HepG2 (cell line): Measurements from ENCODE around the gene WDCP. TPM values are rescaled to one million over a fixed set of nuclear protein-coding genes. Genes with fewer than 3 reads are reported as not detected.

Experiments
- ATAC-seq: fragments of 200-7000 bp; cut with Tn5 transposase; 3 replicates; pipeline ENCODE4 v1.9.1; 2020; ENCODE audit warnings: mild to moderate bottlenecking, moderate library complexity
- BruUV-seq: library from RNA; stranded (reverse); fragments of 400-500 nt; replicated peaks from 2 replicates; lab custom pipeline; 2021; lab: Mats Ljungman, UMichigan
- CTCF ChIA-PET: fragments of 300-600 bp; formaldehyde crosslinking; extraction: SDS; loops from one replicate; lab custom pipeline; 2021; ENCODE audit warnings: low total read pairs, inconsistent platforms, low intra/inter-chr PET ratio; lab: Yijun Ruan, JAX
- POLR2A ChIA-PET: fragments of 350-600 bp; sonication (Branson Sonifier 250); formaldehyde crosslinking; loops from one replicate; lab custom pipeline; 2020; ENCODE audit warnings: antibody characterized with exemption, inconsistent platforms; lab: Yijun Ruan, JAX
- DNase-seq: peaks from one replicate; pipeline ENCODE4 v3.0.0-alpha.2; 2015; ENCODE audit warnings: low spot score
- FAIRE-seq: peaks from 3 replicates; lab custom pipeline; 2011; peaks lifted over from hg19 to GRCh38; lab: Jason Lieb, UNC
- H2AFZ ChIP-seq: one replicate; pipeline ENCODE4 v1.6.1; 2011; ENCODE audit warnings: low read length, inconsistent platforms
- H3K27ac ChIP-seq: fragments of 300-600 bp; 3 replicates; pipeline ENCODE4 v1.8.0; 2011; ENCODE audit warnings: mixed run types, mild to moderate bottlenecking, mixed read lengths, low read length, inconsistent platforms; ENCODE audit not compliant: insufficient read depth; ENCODE audit errors: extremely low read length
- H3K27me3 ChIP-seq, 2 experiments: fragments of 200-600 bp in 1 of 2; 2 replicates in 1 of 2; 3 replicates in 1 of 2; pipeline versions ENCODE4 v1.6.0 to v1.8.0; 2011; ENCODE audit warnings: low read length in 2 of 2, mild to moderate bottlenecking in 2 of 2, moderate library complexity in 2 of 2, inconsistent platforms in 1 of 2; ENCODE audit not compliant: insufficient read depth in 2 of 2, control insufficient read depth in 1 of 2
- H3K36me3 ChIP-seq, 2 experiments: fragments of 200-600 bp in 1 of 2; replicated peaks in 1 of 2; 2 replicates in 1 of 2; 3 replicates in 1 of 2; pipeline versions ENCODE4 v1.5.1 to v1.8.0; 2011; ENCODE audit warnings: low read length in 2 of 2, inconsistent platforms in 1 of 2; ENCODE audit not compliant: insufficient read depth in 2 of 2, control insufficient read depth in 1 of 2
- H3K4me1 ChIP-seq: 2 replicates; pipeline ENCODE4 v1.5.1; 2012; ENCODE audit warnings: low read length, inconsistent platforms; ENCODE audit not compliant: insufficient read depth
- H3K4me2 ChIP-seq: 2 replicates; pipeline ENCODE4 v1.6.0; 2011; ENCODE audit warnings: low read depth, low read length, inconsistent platforms
- H3K4me3 ChIP-seq, 3 experiments: fragments of 200-600 bp in 1 of 3; sonication (generic), shearing (Covaris generic) in 1 of 3; replicated peaks in 1 of 3; 2 replicates each; pipeline ENCODE4 v1.5.1; 2011 to 2016; ENCODE audit warnings: low read length in 3 of 3, inconsistent platforms in 2 of 3, low read depth in 2 of 3, mild to moderate bottlenecking in 2 of 3, control low read depth in 1 of 3, mixed read lengths in 1 of 3; ENCODE audit not compliant: insufficient read depth in 1 of 3
- H3K79me2 ChIP-seq: one replicate; pipeline ENCODE4 v1.6.1; 2011; ENCODE audit warnings: low read length, inconsistent platforms; ENCODE audit not compliant: insufficient read depth
- H3K9ac ChIP-seq: 2 replicates; pipeline ENCODE4 v1.6.0; 2011; ENCODE audit warnings: mild to moderate bottlenecking, low read depth, low read length, inconsistent platforms; ENCODE audit not compliant: insufficient read depth
- H3K9me3 ChIP-seq: 2 replicates; pipeline ENCODE4 v1.5.1; 2012; ENCODE audit warnings: mild to moderate bottlenecking, low read length
- H4K20me1 ChIP-seq: 2 replicates; pipeline ENCODE4 v1.6.0; 2011; ENCODE audit warnings: inconsistent platforms, mild to moderate bottlenecking, low read length, moderate library complexity; ENCODE audit not compliant: insufficient read depth
- CC2D1A ChIP-seq: sonication (generic); formaldehyde crosslinking; IDR thresholded peaks from 2 replicates; pipeline ENCODE4 v1.8.1; 2023; ENCODE audit warnings: mild to moderate bottlenecking, missing genetic modification reagents
- ELF4 ChIP-seq: sonication (generic); formaldehyde crosslinking; IDR thresholded peaks from 2 replicates; pipeline ENCODE4 v1.5.0; 2020; ENCODE audit warnings: missing genetic modification reagents, mild to moderate bottlenecking, moderate library complexity, borderline replicate concordance
- FOXC1 ChIP-seq: sonication (generic); formaldehyde crosslinking; IDR thresholded peaks from 2 replicates; pipeline ENCODE4 v1.8.0; 2022; ENCODE audit warnings: mild to moderate bottlenecking, missing genetic modification reagents, borderline replicate concordance
- KLF16 ChIP-seq, 2 experiments: sonication (generic) in 1 of 2; formaldehyde crosslinking in 1 of 2; IDR thresholded peaks; 2 replicates each; pipeline versions ENCODE4 v1.6.1 to v1.8.0; 2016 to 2023; ENCODE audit warnings: missing genetic modification reagents in 2 of 2, missing compliant biosample characterization in 1 of 2
- SRSF4 ChIP-seq: fragments of 200-400 bp; formaldehyde crosslinking; IDR thresholded peaks from one replicate; pipeline ENCODE4 v1.6.1; 2018; ENCODE audit warnings: mild to moderate bottlenecking, low read depth, low read length, moderate library complexity; ENCODE audit not compliant: poor library complexity, severe bottlenecking
- ZNF3 ChIP-seq: IDR thresholded peaks from 2 replicates; pipeline ENCODE4 v1.7.0; 2017; ENCODE audit warnings: inconsistent platforms
- ZNF547 ChIP-seq: sonication (generic); formaldehyde crosslinking; IDR thresholded peaks from 2 replicates; pipeline ENCODE4 v1.5.1; 2020; ENCODE audit warnings: mild to moderate bottlenecking, missing genetic modification reagents
- ZSCAN21 ChIP-seq: sonication (generic); formaldehyde crosslinking; IDR thresholded peaks from 2 replicates; pipeline ENCODE4 v1.8.0; 2022; ENCODE audit warnings: mild to moderate bottlenecking, missing genetic modification reagents, moderate library complexity, borderline replicate concordance
- WGBS: methylation state at CpG from one replicate; pipeline ENCODE4 v1.1.6; 2017; ENCODE audit warnings: low lambda C conversion rate; 5-methylcytosine and 5-hydroxymethylcytosine counted together
- in situ Hi-C: cut with HindIII; loops from 2 replicates; pipeline ENCODE4 v1.10.0; 2017; ENCODE audit warnings: low pct_unique_long_range_greater_than_20kb; ENCODE audit not compliant: extremely low pct_ligation_motif_present
- intact Hi-C: fragments of 100-400 bp; cut with micrococcal nuclease; formaldehyde crosslinking; loops from one replicate; pipeline ENCODE4 v1.10.0; 2022; ENCODE audit not compliant: unreplicated experiment
- polyA plus RNA-seq, 8 experiments: library from polyadenylated mRNA; depleted of rRNA in 3 of 8; stranded (reverse) in 7 of 8; unstranded in 1 of 8; fragments of >200 nt; fragmentation: Illumina TruSeq in 4 of 8; extraction: Trizol in 4 of 8; gene quantifications; 2 replicates each; pipeline versions ENCODE4 v1.2.1 to v1.2.3, GENCODE V29; 2011 to 2016; ENCODE audit warnings: low read depth in 4 of 8, missing spikeins in 1 of 8, mixed read lengths in 1 of 8; ENCODE audit not compliant: insufficient read depth in 1 of 8
- total RNA-seq, 5 experiments: library from RNA; depleted of rRNA; stranded (reverse); fragments of >200 nt; fragmentation: Illumina TruSeq; extraction: Trizol; gene quantifications; 2 replicates each; pipeline ENCODE4 v1.2.3, GENCODE V29; 2016; ENCODE audit warnings: low read depth in 1 of 5
- TF ChIP-seq, protein P1 (sequence below): sonication (generic); formaldehyde crosslinking; conservative IDR thresholded peaks from 2 replicates; pipeline ENCODE4 v1.8.1; 2023; ENCODE audit warnings: missing genetic modification reagents
- TF ChIP-seq, protein P2 (sequence below): sonication (generic); formaldehyde crosslinking; IDR thresholded peaks from 2 replicates; pipeline ENCODE4 v1.8.0; 2022; ENCODE audit warnings: mild to moderate bottlenecking, missing genetic modification reagents, moderate library complexity
- TF ChIP-seq, protein P3 (sequence below): sonication (generic); formaldehyde crosslinking; IDR thresholded peaks from 2 replicates; pipeline ENCODE4 v1.4.0; 2020; ENCODE audit warnings: missing genetic modification reagents, borderline replicate concordance
- TF ChIP-seq, protein P4 (sequence below): sonication (generic); formaldehyde crosslinking; IDR thresholded peaks from 2 replicates; pipeline ENCODE4 v1.4.0; 2020; ENCODE audit warnings: missing genetic modification reagents

The WDCP gene
- total and polyA plus RNA-seq, 2 of the 13 experiments (the other 11 are each of a cell fraction or from before 2014, with no cell fraction given) = 17.4 to 22.6 TPM

DNA sequence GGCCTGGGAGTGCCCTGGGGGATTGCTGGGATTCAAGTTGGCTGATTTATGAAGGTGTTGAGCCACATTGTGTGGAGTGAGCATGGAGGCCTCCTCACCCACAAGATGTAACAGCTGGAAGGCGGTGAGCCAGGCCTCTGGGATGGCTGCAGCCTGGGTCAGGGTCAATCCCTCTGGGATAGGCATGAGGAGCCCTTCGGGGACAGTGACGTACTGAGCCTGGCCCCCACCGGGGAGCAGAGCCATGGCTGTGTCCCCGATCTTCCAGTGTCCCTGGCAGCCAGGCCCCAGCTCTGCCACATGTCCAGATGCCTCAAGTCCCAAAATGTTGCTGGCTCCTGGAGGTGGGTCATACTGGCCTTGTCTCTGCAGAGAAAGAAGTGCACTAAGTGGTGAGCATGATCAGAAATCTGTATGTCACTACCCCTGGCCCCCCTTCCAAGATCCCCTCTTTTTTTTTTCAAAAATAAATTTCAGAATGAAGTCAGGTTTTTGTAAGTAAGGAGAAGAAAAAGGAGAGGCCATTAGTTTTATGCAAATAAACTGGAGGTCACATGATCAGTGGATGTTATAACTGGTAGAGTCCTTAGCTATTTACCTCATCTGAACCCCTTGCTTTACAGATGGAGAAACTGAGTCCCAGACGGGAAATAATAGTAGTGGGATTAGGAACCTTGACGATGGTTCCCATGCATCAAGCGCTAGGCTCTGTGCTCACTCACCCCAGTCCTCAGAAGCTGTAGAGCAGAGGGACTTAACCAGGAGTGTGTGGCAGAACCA is 35.8 kb upstream of the WDCP start (continued):
- TF ChIP-seq ZNF3 (CRISPR knock-in tag) (no peak), ZNF547 (CRISPR knock-in tag) (peak; percentile 31; the same call in 1 of the 2 replicates)
- TF ChIP-seq, protein P1, sequence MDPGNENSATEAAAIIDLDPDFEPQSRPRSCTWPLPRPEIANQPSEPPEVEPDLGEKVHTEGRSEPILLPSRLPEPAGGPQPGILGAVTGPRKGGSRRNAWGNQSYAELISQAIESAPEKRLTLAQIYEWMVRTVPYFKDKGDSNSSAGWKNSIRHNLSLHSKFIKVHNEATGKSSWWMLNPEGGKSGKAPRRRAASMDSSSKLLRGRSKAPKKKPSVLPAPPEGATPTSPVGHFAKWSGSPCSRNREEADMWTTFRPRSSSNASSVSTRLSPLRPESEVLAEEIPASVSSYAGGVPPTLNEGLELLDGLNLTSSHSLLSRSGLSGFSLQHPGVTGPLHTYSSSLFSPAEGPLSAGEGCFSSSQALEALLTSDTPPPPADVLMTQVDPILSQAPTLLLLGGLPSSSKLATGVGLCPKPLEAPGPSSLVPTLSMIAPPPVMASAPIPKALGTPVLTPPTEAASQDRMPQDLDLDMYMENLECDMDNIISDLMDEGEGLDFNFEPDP (CRISPR knock-in tag) = peak; percentile 66; the same call in 1 of the 2 replicates

DNA sequence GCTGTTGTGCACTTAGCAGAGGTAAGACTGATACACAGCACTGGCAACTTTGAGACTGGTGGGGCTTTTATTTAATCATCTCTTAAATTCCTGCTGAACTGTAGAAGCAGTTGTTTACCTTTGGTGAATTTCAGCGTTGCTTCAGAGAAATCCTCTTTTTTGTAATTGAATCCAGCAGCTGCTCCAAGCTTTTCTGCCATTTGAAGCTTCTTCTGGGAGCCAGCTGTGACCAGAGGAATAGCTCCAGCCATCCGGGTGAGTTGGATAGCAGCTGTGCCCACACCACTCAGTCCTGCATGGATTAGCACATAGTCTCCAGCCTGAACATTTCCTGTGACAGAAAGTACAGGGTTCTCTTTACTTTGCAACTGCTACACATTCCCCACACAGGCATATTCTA is 33.5 kb upstream of the WDCP start:
- DNase-seq (no peak), ATAC-seq (no peak), FAIRE-seq (no peak)
- Histone ChIP-seq H3K4me1 (peaks cover 20% of the 10 kb centered on the region), H3K79me2 (peaks cover 3% of the 10 kb centered on the region), H3K27me3 (no peaks in the 10 kb centered on the region; a peak in 1 of 5 replicates), H3K4me3 (no peak overlapping the region), H3K9ac (no peak overlapping the region), H3K36me3 (peaks cover 5 to 9% of the 10 kb centered on the region in 2 experiments; a peak in 3 of 5 replicates), H3K27ac (no peak overlapping the region), H3K9me3 (no peaks in the 10 kb centered on the region), H4K20me1 (no peaks in the 10 kb centered on the region), H3K4me2 (no peak overlapping the region), H2AFZ (no peak overlapping the region)
- WGBS = 84% methylated on average over 2 of the region's 2 CpGs
- CTCF ChIA-PET = no interaction called here
- in situ Hi-C loops (loop anchor here (10.0 kb wide), 1 partner anchor 84 kb away; no protein-coding TSS in a partner anchor), intact Hi-C loops (loop anchor here (5.0 kb wide), 1 partner anchor 258 kb away; no protein-coding TSS in a partner anchor)
- POLR2A ChIA-PET = interaction anchor here (4.0 kb wide), 1 partner anchor 33 kb away, joined by 13 read pairs; the partner anchor contains the start of gene WDCP
- TF ChIP-seq, protein P2, sequence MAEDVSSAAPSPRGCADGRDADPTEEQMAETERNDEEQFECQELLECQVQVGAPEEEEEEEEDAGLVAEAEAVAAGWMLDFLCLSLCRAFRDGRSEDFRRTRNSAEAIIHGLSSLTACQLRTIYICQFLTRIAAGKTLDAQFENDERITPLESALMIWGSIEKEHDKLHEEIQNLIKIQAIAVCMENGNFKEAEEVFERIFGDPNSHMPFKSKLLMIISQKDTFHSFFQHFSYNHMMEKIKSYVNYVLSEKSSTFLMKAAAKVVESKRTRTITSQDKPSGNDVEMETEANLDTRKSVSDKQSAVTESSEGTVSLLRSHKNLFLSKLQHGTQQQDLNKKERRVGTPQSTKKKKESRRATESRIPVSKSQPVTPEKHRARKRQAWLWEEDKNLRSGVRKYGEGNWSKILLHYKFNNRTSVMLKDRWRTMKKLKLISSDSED (CRISPR knock-in tag) = no peak
- TF ChIP-seq, protein P3, sequence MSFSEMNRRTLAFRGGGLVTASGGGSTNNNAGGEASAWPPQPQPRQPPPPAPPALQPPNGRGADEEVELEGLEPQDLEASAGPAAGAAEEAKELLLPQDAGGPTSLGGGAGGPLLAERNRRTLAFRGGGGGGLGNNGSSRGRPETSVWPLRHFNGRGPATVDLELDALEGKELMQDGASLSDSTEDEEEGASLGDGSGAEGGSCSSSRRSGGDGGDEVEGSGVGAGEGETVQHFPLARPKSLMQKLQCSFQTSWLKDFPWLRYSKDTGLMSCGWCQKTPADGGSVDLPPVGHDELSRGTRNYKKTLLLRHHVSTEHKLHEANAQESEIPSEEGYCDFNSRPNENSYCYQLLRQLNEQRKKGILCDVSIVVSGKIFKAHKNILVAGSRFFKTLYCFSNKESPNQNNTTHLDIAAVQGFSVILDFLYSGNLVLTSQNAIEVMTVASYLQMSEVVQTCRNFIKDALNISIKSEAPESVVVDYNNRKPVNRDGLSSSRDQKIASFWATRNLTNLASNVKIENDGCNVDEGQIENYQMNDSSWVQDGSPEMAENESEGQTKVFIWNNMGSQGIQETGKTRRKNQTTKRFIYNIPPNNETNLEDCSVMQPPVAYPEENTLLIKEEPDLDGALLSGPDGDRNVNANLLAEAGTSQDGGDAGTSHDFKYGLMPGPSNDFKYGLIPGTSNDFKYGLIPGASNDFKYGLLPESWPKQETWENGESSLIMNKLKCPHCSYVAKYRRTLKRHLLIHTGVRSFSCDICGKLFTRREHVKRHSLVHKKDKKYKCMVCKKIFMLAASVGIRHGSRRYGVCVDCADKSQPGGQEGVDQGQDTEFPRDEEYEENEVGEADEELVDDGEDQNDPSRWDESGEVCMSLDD (CRISPR knock-in tag) = no peak
- no peak for TF ChIP-seq ZSCAN21 (CRISPR knock-in tag)
- TF ChIP-seq, protein P4, sequence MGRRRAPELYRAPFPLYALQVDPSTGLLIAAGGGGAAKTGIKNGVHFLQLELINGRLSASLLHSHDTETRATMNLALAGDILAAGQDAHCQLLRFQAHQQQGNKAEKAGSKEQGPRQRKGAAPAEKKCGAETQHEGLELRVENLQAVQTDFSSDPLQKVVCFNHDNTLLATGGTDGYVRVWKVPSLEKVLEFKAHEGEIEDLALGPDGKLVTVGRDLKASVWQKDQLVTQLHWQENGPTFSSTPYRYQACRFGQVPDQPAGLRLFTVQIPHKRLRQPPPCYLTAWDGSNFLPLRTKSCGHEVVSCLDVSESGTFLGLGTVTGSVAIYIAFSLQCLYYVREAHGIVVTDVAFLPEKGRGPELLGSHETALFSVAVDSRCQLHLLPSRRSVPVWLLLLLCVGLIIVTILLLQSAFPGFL = no peak
- no peak for TF ChIP-seq CC2D1A (CRISPR knock-in tag)
- TF ChIP-seq FOXC1 (CRISPR knock-in tag) = no peak
- TF ChIP-seq KLF16 (CRISPR knock-in tag; IDR thresholded peaks at IDR 0.05) = no peak
- TF ChIP-seq ELF4 (CRISPR knock-in tag) = no peak
- no peak for TF ChIP-seq SRSF4
- no TSS peak for BruUV-seq
